ENCODE results near the gene PDSS2.

The PDSS2 gene

GRCh38 chr6:107243471-107243870 lies 215.9 kb downstream of the PDSS2 start:
- Histone ChIP-seq H3K9ac (ENCODE audit: low read length) (no peak overlapping the region), H3K9me2 (ENCODE audit: low read depth, low read length) (no peaks in the 10 kb centered on the region), H3F3A (ENCODE audit: insufficient read depth, low read length) (no peaks in the 10 kb centered on the region), H3K4me3 (ENCODE audit: low read depth, low read length, poor library complexity, severe bottlenecking) (no peak overlapping the region), H3K27ac (ENCODE audit: low read depth, low read length, poor library complexity, severe bottlenecking) (no peak overlapping the region), H2AFZ (ENCODE audit: low read length) (no peak overlapping the region), H4K20me1 (ENCODE audit: insufficient read depth, low read length) (no peaks in the 10 kb centered on the region), H3K9me3 (ENCODE audit: low read length) (no peaks in the 10 kb centered on the region), H3K4me2 (ENCODE audit: low read length) (no peak overlapping the region), H3K36me3 (ENCODE audit: insufficient read depth, low read length) (no peaks in the 10 kb centered on the region), H3K27me3 (ENCODE audit: insufficient read depth, low read length) (no peaks in the 10 kb centered on the region), H3K4me1 (ENCODE audit: insufficient read depth, low read length, severe bottlenecking) (peaks cover 14% of the 10 kb centered on the region), H3K79me2 (ENCODE audit: insufficient read depth, low read length) (no peaks in the 10 kb centered on the region)
- TF ChIP-seq, protein P1, sequence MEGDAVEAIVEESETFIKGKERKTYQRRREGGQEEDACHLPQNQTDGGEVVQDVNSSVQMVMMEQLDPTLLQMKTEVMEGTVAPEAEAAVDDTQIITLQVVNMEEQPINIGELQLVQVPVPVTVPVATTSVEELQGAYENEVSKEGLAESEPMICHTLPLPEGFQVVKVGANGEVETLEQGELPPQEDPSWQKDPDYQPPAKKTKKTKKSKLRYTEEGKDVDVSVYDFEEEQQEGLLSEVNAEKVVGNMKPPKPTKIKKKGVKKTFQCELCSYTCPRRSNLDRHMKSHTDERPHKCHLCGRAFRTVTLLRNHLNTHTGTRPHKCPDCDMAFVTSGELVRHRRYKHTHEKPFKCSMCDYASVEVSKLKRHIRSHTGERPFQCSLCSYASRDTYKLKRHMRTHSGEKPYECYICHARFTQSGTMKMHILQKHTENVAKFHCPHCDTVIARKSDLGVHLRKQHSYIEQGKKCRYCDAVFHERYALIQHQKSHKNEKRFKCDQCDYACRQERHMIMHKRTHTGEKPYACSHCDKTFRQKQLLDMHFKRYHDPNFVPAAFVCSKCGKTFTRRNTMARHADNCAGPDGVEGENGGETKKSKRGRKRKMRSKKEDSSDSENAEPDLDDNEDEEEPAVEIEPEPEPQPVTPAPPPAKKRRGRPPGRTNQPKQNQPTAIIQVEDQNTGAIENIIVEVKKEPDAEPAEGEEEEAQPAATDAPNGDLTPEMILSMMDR (IDR thresholded peaks at IDR 0.05; ENCODE audit: low read length): no peak
- TF ChIP-seq EZH2 (IDR thresholded peaks at IDR 0.05; ENCODE audit: borderline replicate concordance, low read length): no peak

GRCh38 chr6:107237992-107238660 lies 221.2 kb downstream of the PDSS2 start:
- no peaks in the 10 kb centered on the region for H3F3A ChIP-seq (ENCODE audit: insufficient read depth, low read length)
- H3K27me3 ChIP-seq (ENCODE audit: insufficient read depth, low read length): no peaks in the 10 kb centered on the region
- no peaks in the 10 kb centered on the region for H3K79me2 ChIP-seq (ENCODE audit: insufficient read depth, low read length)

DNA sequence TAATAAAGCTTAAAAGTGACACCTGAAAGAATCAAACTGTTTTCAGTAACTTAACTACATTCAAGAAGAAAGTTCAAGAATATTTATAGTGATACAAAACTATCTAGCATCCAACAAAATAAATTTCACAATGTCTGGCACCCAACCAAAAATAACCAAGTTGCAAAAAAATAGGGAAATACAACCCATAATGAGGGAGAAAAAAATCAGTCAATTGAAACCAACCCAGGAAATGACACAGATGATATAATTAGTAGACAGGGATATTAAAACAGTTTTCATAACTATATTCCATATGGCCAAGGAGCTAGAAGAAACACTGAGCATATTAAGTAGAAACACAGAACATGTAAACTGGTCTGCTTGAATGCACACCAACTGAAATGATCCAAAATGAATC lies 223.9 kb downstream of the PDSS2 start:
- Histone ChIP-seq H3K9me2 (ENCODE audit: low read depth, low read length) (no peaks in the 10 kb centered on the region), H3K27me3 (ENCODE audit: insufficient read depth, low read length) (no peaks in the 10 kb centered on the region)

More at GRCh38 chr6:107237992-107238660, 221.2 kb downstream of the PDSS2 start:
- no peak overlapping the region for H3K27ac ChIP-seq (ENCODE audit: low read depth, low read length, poor library complexity, severe bottlenecking)
- no peaks in the 10 kb centered on the region for H3K4me1 ChIP-seq (ENCODE audit: insufficient read depth, low read length, severe bottlenecking)
- no peak overlapping the region for H3K4me3 ChIP-seq (ENCODE audit: low read depth, low read length, poor library complexity, severe bottlenecking)
- peaks cover 21% of the 10 kb centered on the region for H3K36me3 ChIP-seq (ENCODE audit: insufficient read depth, low read length)
- H2AFZ ChIP-seq (ENCODE audit: low read length): no peak overlapping the region
- H3K4me2 ChIP-seq (ENCODE audit: low read length): no peak overlapping the region
- TF ChIP-seq, protein P1 (IDR thresholded peaks at IDR 0.05; ENCODE audit: low read length): no peak
- TF ChIP-seq EZH2 (IDR thresholded peaks at IDR 0.05; ENCODE audit: borderline replicate concordance, low read length): no peak
- H3K9ac ChIP-seq (ENCODE audit: low read length): no peak overlapping the region
- no peaks in the 10 kb centered on the region for H3K9me2 ChIP-seq (ENCODE audit: low read depth, low read length)
- no peaks in the 10 kb centered on the region for H4K20me1 ChIP-seq (ENCODE audit: insufficient read depth, low read length)
- no peaks in the 10 kb centered on the region for H3K9me3 ChIP-seq (ENCODE audit: low read length)

More for the DNA sequence above, 223.9 kb downstream of the PDSS2 start:
- no peak overlapping the region for H2AFZ ChIP-seq (ENCODE audit: low read length)
- peaks cover 21% of the 10 kb centered on the region for H3K36me3 ChIP-seq (ENCODE audit: insufficient read depth, low read length)
- H3K79me2 ChIP-seq (ENCODE audit: insufficient read depth, low read length): no peaks in the 10 kb centered on the region
- no peak overlapping the region for H3K27ac ChIP-seq (ENCODE audit: low read depth, low read length, poor library complexity, severe bottlenecking)
- no peaks in the 10 kb centered on the region for H4K20me1 ChIP-seq (ENCODE audit: insufficient read depth, low read length)
- no peaks in the 10 kb centered on the region for H3K9me3 ChIP-seq (ENCODE audit: low read length)
- H3K9ac ChIP-seq (ENCODE audit: low read length): no peak overlapping the region
- H3K4me3 ChIP-seq (ENCODE audit: low read depth, low read length, poor library complexity, severe bottlenecking): no peak overlapping the region
- no peaks in the 10 kb centered on the region for H3F3A ChIP-seq (ENCODE audit: insufficient read depth, low read length)
- no peaks in the 10 kb centered on the region for H3K4me1 ChIP-seq (ENCODE audit: insufficient read depth, low read length, severe bottlenecking)
- TF ChIP-seq EZH2 (IDR thresholded peaks at IDR 0.05; ENCODE audit: borderline replicate concordance, low read length): no peak
- TF ChIP-seq, protein P1 (IDR thresholded peaks at IDR 0.05; ENCODE audit: low read length): no peak
- H3K4me2 ChIP-seq (ENCODE audit: low read length): no peak overlapping the region

Data from OCI-LY1 (cell line).